ENCODE results near the gene CELF1. TPM values are rescaled to one million over a fixed set of nuclear protein-coding genes. Genes with fewer than 3 reads are reported as not detected.

The CELF1 gene
- total and polyA plus RNA-seq, 9 of the 15 experiments (the other 6 are each of a cell fraction or from before 2014, with no cell fraction given) = 11.3 to 142 (median 77.4) TPM

GRCh38 chr11:47577460-47578041 lies 24.6 kb upstream of the CELF1 start (continued):
- TF ChIP-seq PKNOX1 (IDR thresholded peaks at IDR 0.05) (peak; percentile 76), PRMT5 (CRISPR knock-in tag; IDR thresholded peaks at IDR 0.05) (no peak), BHLHE40 (IDR thresholded peaks at IDR 0.05; ENCODE audit: low read length) (no peak), TEAD2 (tag; IDR thresholded peaks at IDR 0.05) (no peak), RBM14 (IDR thresholded peaks at IDR 0.05; ENCODE audit: borderline replicate concordance, insufficient read depth, low read depth, low read length) (no peak), ZNF408 (CRISPR knock-in tag; IDR thresholded peaks at IDR 0.05; ENCODE audit: low read depth) (no peak), PHTF2 (CRISPR knock-in tag; IDR thresholded peaks at IDR 0.05) (no peak), NFE2 (IDR thresholded peaks at IDR 0.05; ENCODE audit: low read depth) (no peak), XRCC4 (IDR thresholded peaks at IDR 0.05; ENCODE audit: extremely low read depth, insufficient read depth, insufficient read length) (no peak), YBX1 (IDR thresholded peaks at IDR 0.05) (no peak), FOXK2 (conservative IDR thresholded peaks at IDR 0.05 in 1 of 2, IDR thresholded peaks at IDR 0.05 in 1 of 2; ENCODE audit: low read depth in 2 of 2) (no peak), CC2D1A (IDR thresholded peaks at IDR 0.05) (no peak), SMAD3 (CRISPR knock-in tag; conservative IDR thresholded peaks at IDR 0.05) (no peak), CTCFL (IDR thresholded peaks at IDR 0.05; ENCODE audit: borderline replicate concordance, insufficient read depth, low read depth, low read length, poor library complexity, severe bottlenecking) (no peak), CTBP1 (IDR thresholded peaks at IDR 0.05; ENCODE audit: borderline replicate concordance) (peak; percentile 56), ZNF395 (CRISPR knock-in tag; IDR thresholded peaks at IDR 0.05) (no peak), E2F1 (CRISPR knock-in tag; IDR thresholded peaks at IDR 0.05) (no peak), LCOR (CRISPR knock-in tag; IDR thresholded peaks at IDR 0.05) (no peak), ASH1L (IDR thresholded peaks at IDR 0.05; ENCODE audit: borderline replicate concordance, low read depth, partially characterized antibody) (no peak), MCM3 (IDR thresholded peaks at IDR 0.05) (no peak), JUND (IDR thresholded peaks at IDR 0.05; ENCODE audit: borderline replicate concordance, low read depth, low read length) (no peak), JUND (tag; IDR thresholded peaks at IDR 0.05; ENCODE audit: borderline replicate concordance, low read depth, low read length) (no peak; the same call in 2 of the 3 replicates), ZNF282 (CRISPR knock-in tag; IDR thresholded peaks at IDR 0.05) (no peak), RFX7 (CRISPR knock-in tag; IDR thresholded peaks at IDR 0.05) (no peak), ZNF3 (CRISPR knock-in tag; IDR thresholded peaks at IDR 0.05) (no peak)
